Limb (tissue), 2 donors: ENCODE results near the gene SLIT3.

Source experiments
- DNase-seq, 2 donors: peaks; one replicate each; pipeline ENCODE4 v3.0.0-alpha.2; 2016; ENCODE audit errors: extremely low spot score in 2 of 2

The SLIT3 gene

GRCh38 chr5:169299663-169300467 is 1.1 kb downstream of the SLIT3 start:
- DNase-seq, result peak; percentile 9 to 46

DNA sequence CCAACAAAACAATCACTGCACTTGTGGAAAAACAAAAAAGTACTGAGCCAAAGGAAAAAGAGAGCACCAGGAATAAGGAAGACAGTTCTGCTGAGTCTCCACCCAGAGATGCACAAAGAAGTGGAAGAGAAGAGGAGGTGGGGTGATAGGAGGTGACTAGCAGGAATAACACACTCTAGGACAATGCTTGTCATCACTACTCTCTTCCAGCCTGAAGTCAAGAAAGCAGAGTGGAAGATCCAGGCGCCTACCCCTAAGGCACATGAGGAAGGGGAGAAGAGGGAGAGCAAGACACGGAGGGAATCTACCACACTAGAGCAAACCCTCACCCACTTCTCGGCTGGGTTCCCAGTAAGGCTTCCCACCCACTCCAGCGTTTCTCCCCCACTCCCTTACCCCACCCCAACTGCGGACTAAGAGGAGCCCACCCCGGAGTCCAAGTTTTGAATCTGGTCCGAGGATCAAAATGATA is 1.7 kb downstream of the SLIT3 start:
- DNase-seq, result no peak

DNA sequence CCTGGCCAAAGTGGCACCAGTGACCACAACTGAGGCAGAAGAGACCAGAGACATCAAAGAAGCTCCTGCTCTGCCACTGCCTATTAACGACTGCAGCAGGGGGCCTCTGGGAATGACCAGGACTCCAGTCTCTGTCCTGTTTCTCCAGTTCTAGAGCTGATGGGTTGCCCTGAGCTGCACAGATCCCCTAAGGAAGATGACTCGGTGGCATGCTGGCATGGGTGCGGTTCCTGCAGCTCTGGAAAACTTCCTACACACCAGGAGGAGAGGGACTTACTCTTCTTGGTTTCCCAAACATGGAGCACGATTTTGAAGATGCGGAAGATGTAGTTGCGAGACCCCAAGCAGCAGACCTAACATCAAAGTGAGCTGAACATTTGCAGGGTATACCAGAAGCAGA is 2.7 kb downstream of the SLIT3 start:
- no peak for DNase-seq

DNA sequence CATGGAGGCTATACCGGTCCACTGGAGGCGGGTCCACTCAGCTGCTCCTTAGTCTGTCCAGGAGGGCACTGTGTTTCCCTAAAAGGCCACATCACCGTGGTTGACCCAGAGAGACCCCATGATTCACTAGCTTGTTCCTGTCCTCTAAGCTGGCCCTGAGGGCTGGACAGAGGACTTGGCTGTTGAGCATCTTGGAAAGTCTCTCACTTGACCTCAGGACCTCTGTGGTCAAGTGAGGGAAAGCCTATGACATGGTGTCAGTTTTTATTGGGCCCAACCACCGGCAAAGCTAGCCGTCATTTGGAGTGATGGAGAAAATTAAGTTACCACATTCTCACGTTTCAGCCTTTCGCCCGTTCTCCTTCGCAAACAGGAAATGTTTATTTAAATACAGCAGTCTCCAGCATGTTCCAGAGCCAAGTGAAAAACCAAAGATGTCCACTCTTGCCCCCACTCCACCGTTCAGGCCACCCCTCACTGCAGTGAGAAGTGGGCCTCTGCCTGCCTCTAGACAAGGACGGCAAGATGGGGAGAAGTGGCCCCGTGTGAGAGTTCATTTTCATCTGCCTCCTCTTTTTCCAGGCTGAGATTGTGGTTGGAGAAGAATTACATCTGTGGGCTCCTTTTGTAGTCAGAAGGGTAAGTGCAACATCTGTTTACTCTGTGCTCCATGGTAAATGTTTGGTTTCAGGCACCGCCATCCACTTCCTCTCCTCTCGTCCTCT is 4.4 kb downstream of the SLIT3 start:
- no peak for DNase-seq

DNA sequence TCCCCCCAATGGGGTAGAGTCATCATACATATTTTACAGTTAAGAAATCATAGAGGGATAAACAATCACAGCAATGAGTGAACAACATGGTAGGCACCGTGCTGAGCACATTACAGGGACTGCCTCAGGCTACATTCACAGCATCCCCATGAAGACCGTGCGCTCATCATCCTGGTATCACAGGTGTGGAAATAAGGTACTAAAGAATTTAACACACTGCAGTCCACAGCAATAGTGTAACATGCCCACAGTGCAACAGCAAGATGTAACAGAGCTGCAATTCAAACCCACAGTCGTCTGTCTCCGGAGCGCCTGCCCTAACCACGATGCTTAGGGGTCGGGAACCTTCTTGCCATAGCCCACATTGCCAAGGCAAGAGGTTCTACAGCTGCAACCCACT is 5.6 kb downstream of the SLIT3 start:
- no peak for DNase-seq

DNA sequence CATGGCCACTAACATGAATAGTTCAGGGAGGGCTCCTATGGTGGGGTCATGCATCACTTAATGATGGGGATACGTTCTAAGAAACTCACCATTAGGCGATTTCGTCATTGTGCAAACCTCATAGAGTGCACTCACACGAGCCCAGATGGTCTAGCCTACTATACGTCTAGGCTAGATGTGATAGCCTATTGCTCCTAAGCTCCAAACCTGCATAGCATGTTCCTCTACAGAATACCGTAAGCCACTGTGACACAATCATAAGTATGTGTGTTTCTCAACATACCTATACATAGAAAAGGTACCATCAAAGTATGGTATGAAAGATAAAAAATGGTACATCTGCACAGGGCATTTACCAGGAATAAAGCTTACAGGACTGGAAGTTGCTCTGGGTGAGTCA is 6.3 kb downstream of the SLIT3 start:
- no peak for DNase-seq

GRCh38 chr5:169291877-169292276 is 9.1 kb downstream of the SLIT3 start:
- DNase-seq, result no peak

- DNase-seq, result no peak
Measured at GRCh38 chr5:169290895-169291294, 10.0 kb downstream of the SLIT3 start.

- no peak for DNase-seq
Measured at GRCh38 chr5:169289520-169289919, 11.4 kb downstream of the SLIT3 start.

- DNase-seq, result no peak
Measured at GRCh38 chr5:169288066-169288930, 12.6 kb downstream of the SLIT3 start.

GRCh38 chr5:169287529-169287928 is 13.4 kb downstream of the SLIT3 start:
- no peak for DNase-seq

DNA sequence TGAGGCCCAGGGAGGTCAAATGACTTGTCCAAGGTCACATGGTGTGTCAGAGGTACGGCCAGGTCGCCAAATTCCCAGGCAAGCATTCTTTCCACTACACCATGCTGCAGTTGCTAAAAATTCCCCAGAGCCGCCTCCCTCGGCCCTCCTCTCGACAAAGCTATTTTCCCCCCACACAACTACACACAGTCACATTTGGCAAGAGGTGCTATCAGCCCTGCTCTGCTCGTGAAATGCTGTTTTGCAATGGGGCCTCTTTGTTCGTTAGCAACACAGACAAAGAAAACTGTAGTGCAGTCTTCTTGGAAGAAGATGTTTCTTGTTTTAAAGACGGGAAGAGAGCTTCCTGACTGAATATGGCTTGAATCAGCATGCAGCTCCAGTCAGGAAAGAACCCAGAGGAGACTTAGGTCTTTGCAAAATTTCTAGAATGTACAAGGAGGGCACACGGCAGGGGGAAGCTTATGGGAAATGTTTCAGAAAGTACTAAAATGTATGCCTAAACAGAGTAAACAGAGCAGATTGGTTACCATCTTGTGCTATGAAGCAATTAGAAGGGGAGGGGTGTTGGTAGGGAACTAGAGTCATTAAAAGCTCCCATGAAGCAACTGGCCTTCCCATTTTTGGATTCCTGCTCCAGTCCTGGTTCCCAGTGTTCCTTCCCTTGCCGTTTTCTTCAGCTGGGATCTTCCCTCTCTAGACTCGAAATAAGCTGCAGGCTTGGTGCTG is 14.2 kb downstream of the SLIT3 start:
- DNase-seq, result peak in 1 of 2 donors; percentile 25

- no peak for DNase-seq
Measured at GRCh38 chr5:169283887-169284286, 17.1 kb downstream of the SLIT3 start.

DNA sequence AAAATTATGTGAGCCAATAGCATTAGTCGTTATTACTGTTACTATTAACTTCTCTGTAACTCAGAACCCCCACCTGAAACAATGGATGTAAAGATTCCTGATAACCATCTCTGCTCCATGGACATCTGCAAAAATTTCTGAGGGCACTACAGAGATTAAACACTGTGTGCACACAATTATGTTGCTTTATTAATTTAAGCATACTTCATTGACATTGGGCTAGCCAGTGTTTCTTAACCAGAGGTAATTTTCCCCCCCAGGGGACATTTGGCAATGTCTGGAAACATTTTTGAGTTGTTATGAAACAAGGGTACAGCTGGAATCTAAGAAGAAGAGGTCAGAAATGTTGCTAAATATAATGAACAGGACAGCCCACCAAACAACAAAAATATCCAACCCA is 19.3 kb downstream of the SLIT3 start:
- no peak for DNase-seq

- DNase-seq, result no peak
Measured at GRCh38 chr5:169280696-169281095, 20.2 kb downstream of the SLIT3 start.

- DNase-seq, result no peak
Measured at GRCh38 chr5:169280286-169280685, 20.7 kb downstream of the SLIT3 start.

DNA sequence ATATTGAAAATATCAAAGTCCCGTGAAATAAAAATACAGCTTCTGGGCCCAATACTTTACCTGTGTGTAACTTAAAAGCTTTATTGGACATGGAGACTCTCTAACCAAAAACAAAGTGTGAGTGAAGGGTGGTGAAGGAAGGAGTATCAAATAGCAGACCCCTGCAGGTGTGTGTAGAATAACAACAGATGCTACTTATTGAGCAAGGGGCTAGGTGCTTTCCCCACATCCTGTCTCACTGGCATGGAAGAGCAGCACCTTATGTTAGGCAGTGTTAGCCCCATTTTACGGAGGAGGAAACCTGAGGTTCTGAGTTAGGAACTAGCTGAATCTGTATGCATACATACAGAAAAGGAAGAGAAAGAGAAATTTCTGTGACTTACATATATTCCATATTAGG is 21.8 kb downstream of the SLIT3 start:
- no peak for DNase-seq

DNA sequence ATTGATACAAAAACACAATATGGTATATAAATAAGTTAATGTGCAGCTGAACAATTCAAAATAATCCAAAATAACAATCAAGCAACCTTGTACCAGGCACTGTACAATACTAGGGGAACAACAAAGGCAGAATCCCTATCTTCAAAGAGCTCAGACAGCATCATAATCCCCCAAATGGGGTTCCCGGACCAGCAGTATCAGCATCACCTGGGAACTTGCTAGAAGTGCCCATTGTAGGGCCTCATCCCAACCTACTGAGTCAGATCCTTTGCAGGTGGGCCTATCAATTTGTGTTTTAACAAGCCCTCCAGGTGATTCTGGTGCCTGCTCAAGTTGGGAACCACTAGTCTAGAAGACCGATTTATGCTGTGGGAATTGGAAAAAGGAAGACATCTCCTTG is 27.1 kb downstream of the SLIT3 start:
- DNase-seq, result no peak

- no peak for DNase-seq
Measured at GRCh38 chr5:169273451-169273850, 27.5 kb downstream of the SLIT3 start.

GRCh38 chr5:169272731-169273427 is 28.1 kb downstream of the SLIT3 start:
- no peak for DNase-seq

- DNase-seq, result no peak
Measured at GRCh38 chr5:169272111-169272510, 28.8 kb downstream of the SLIT3 start.
